Hepatocyte (in vitro differentiated cells): Measurements from ENCODE around the gene CEBPB. TPM values are rescaled to one million over a fixed set of nuclear protein-coding genes. Genes with fewer than 3 reads are reported as not detected.

Source experiments
- DNase-seq: peaks from one replicate; pipeline ENCODE4 v3.0.0-alpha.2; 2016; ENCODE audit warnings: low spot score
- H2AFZ ChIP-seq: fragments of 200-600 bp; sonication (generic); 2 replicates; pipeline ENCODE4 v1.6.0; 2016; ENCODE audit warnings: antibody characterized with exemption, mild to moderate bottlenecking
- H3K27ac ChIP-seq: fragments of 200-600 bp; sonication (generic); 2 replicates; pipeline ENCODE4 v1.5.1; 2016; ENCODE audit warnings: mild to moderate bottlenecking
- H3K27me3 ChIP-seq: fragments of 200-600 bp; sonication (generic); 2 replicates; pipeline ENCODE4 v1.6.1; 2016
- H3K36me3 ChIP-seq: fragments of 200-600 bp; sonication (generic); replicated peaks from 2 replicates; pipeline ENCODE4 v1.5.1; 2016; ENCODE audit warnings: low read depth; ENCODE audit not compliant: insufficient read depth
- H3K4me1 ChIP-seq: fragments of 200-600 bp; sonication (generic); 2 replicates; pipeline ENCODE4 v1.5.1; 2016; ENCODE audit warnings: mild to moderate bottlenecking, moderate library complexity; ENCODE audit not compliant: insufficient read depth
- H3K4me2 ChIP-seq: fragments of 200-600 bp; sonication (generic); 2 replicates; pipeline ENCODE4 v1.6.0; 2016
- H3K4me3 ChIP-seq: fragments of 200-600 bp; sonication (generic); 2 replicates; pipeline ENCODE4 v1.5.1; 2016; ENCODE audit warnings: mild to moderate bottlenecking
- H3K79me2 ChIP-seq: fragments of 200-600 bp; sonication (generic); 2 replicates; pipeline ENCODE4 v1.6.0; 2017; ENCODE audit warnings: mild to moderate bottlenecking
- H3K9me2 ChIP-seq: fragments of 200-600 bp; sonication (generic); replicated peaks from 2 replicates; pipeline ENCODE4 v1.6.0; 2017; ENCODE audit warnings: mild to moderate bottlenecking; ENCODE audit not compliant: insufficient read depth
- H3K9me3 ChIP-seq: fragments of 200-600 bp; sonication (generic); 2 replicates; pipeline ENCODE4 v1.5.1; 2016; ENCODE audit warnings: low read depth, mild to moderate bottlenecking
- H4K20me1 ChIP-seq: fragments of 200-600 bp; sonication (generic); 2 replicates; pipeline ENCODE4 v1.6.0; 2016; ENCODE audit warnings: mild to moderate bottlenecking; ENCODE audit not compliant: insufficient read depth, poor library complexity, severe bottlenecking
- CTCF ChIP-seq: fragments of 200-600 bp; sonication (generic); IDR thresholded peaks from 2 replicates; pipeline ENCODE4 v1.5.1; 2016; ENCODE audit warnings: antibody characterized with exemption, mild to moderate bottlenecking; ENCODE audit not compliant: poor library complexity
- EZH2 ChIP-seq: fragments of 200-600 bp; sonication (generic); IDR thresholded peaks from 2 replicates; pipeline ENCODE4 v1.6.1; 2016; ENCODE audit warnings: antibody characterized with exemption, mild to moderate bottlenecking, borderline replicate concordance
- EZH2phosphoT487 ChIP-seq: fragments of 200-600 bp; sonication (generic); IDR thresholded peaks from one replicate; pipeline ENCODE4 v1.6.1; 2018; ENCODE audit warnings: antibody characterized with exemption, mild to moderate bottlenecking, low read depth, moderate library complexity; ENCODE audit not compliant: unreplicated experiment, severe bottlenecking
- WGBS: methylation state at CpG from one replicate; pipeline ENCODE4 v1.1.6; 2016; ENCODE audit warnings: low lambda C conversion rate; ENCODE audit errors: missing lambda C conversion rate; 5-methylcytosine and 5-hydroxymethylcytosine counted together
- polyA plus RNA-seq: library from polyadenylated mRNA; unstranded; fragments of >200 nt; fragmentation: Nextera tagmentation; extraction: Ambion mirVana; gene quantifications from 2 replicates; pipeline ENCODE4 v1.2.1, GENCODE V29; 2016
- total RNA-seq: library from RNA; depleted of rRNA; stranded (reverse); fragments of >200 nt; gene quantifications from 2 replicates; pipeline ENCODE4 v1.2.3, GENCODE V29; 2014

CEBPB gene
- total and polyA plus RNA-seq, 2 experiments from 2014 or later, result 58.9 to 159 TPM

GRCh38 chr20:50224052-50224451 is 33.4 kb downstream of the CEBPB start:
- TF ChIP-seq EZH2, result no peak
- no peak for TF ChIP-seq CTCF
- no peak for TF ChIP-seq EZH2phosphoT487
- H3K27ac ChIP-seq, result no peak overlapping the region
- no peaks in the 10 kb centered on the region for H3K9me3 ChIP-seq
- no peaks in the 10 kb centered on the region for H3K27me3 ChIP-seq
- H3K4me2 ChIP-seq, result no peak overlapping the region
- H3K79me2 ChIP-seq, result no peaks in the 10 kb centered on the region
- H3K4me1 ChIP-seq, result no peaks in the 10 kb centered on the region
- H3K36me3 ChIP-seq, result no peaks in the 10 kb centered on the region
- H2AFZ ChIP-seq, result no peak overlapping the region
- H4K20me1 ChIP-seq, result no peaks in the 10 kb centered on the region
- WGBS, result 100% methylated on average over 1 of the region's 1 CpG
- H3K9me2 ChIP-seq, result no peaks in the 10 kb centered on the region
- no peak overlapping the region for H3K4me3 ChIP-seq
- no peak for DNase-seq

GRCh38 chr20:50224531-50225255 is 34.1 kb downstream of the CEBPB start:
- H4K20me1 ChIP-seq, result no peaks in the 10 kb centered on the region
- H3K4me3 ChIP-seq, result no peak overlapping the region
- H3K4me2 ChIP-seq, result no peak overlapping the region
- H3K79me2 ChIP-seq, result no peaks in the 10 kb centered on the region
- H3K9me3 ChIP-seq, result no peaks in the 10 kb centered on the region
- H3K4me1 ChIP-seq, result no peaks in the 10 kb centered on the region
- H3K36me3 ChIP-seq, result no peaks in the 10 kb centered on the region
- no peak overlapping the region for H2AFZ ChIP-seq
- WGBS, result 71% methylated on average over 10 of the region's 10 CpGs
- no peaks in the 10 kb centered on the region for H3K27me3 ChIP-seq
- H3K9me2 ChIP-seq, result no peaks in the 10 kb centered on the region
- peak; percentile 37 for DNase-seq
- peak overlapping the region; percentile 3 for H3K27ac ChIP-seq
- no peak for TF ChIP-seq CTCF
- TF ChIP-seq EZH2phosphoT487, result no peak

- Histone ChIP-seq H3K27me3 (no peaks in the 10 kb centered on the region), H4K20me1 (no peaks in the 10 kb centered on the region), H3K4me3 (no peak overlapping the region), H2AFZ (no peak overlapping the region), H3K4me2 (no peak overlapping the region), H3K27ac (no peak overlapping the region), H3K4me1 (no peaks in the 10 kb centered on the region), H3K9me2 (no peaks in the 10 kb centered on the region), H3K79me2 (no peaks in the 10 kb centered on the region), H3K36me3 (no peaks in the 10 kb centered on the region), H3K9me3 (no peaks in the 10 kb centered on the region)
- TF ChIP-seq CTCF, result no peak
- no peak for TF ChIP-seq EZH2phosphoT487
- no peak for TF ChIP-seq EZH2
- 90% methylated on average over 13 of the region's 13 CpGs for WGBS
- DNase-seq, result no peak
Measured at GRCh38 chr20:50226093-50226974, 35.7 kb downstream of the CEBPB start.
